HCT116 (cell line): ENCODE results near the gene PTX4. TPM values are rescaled to one million over a fixed set of nuclear protein-coding genes. Genes with fewer than 3 reads are reported as not detected.

Source experiments
- ATAC-seq: fragments of 200-7000 bp; cut with Tn5 transposase; 2 replicates; pipeline ENCODE4 v1.9.1; 2020; ENCODE audit warnings: mild to moderate bottlenecking, moderate library complexity
- BruUV-seq: library from RNA; stranded (reverse); fragments of 400-500 nt; replicated peaks from 2 replicates; lab custom pipeline; 2021; lab: Mats Ljungman, UMichigan
- CTCF ChIA-PET: fragments of 300-600 bp; sonication (Branson Sonifier 250); formaldehyde crosslinking; loops from one replicate; lab custom pipeline; 2021; ENCODE audit warnings: antibody characterized with exemption; lab: Charles Lee
- POLR2A ChIA-PET: fragments of 300-600, 350-600 bp; sonication (Branson Sonifier 250); formaldehyde crosslinking; loops from one replicate; lab custom pipeline; 2021; ENCODE audit warnings: antibody characterized with exemption; lab: Charles Lee
- RAD21 ChIA-PET, 2 experiments: fragments of 300-600 bp; sonication (Branson Sonifier 250); formaldehyde crosslinking; loops; one replicate each; lab custom pipeline; 2023; ENCODE audit warnings: low total read pairs in 2 of 2; ENCODE audit not compliant: uncharacterized antibody in 2 of 2, unreplicated experiment in 2 of 2, low non-redundant PET in 1 of 2; lab: Charles Lee
- DNase-seq: peaks from one replicate; pipeline ENCODE4 v3.0.0-alpha.2; 2010; ENCODE audit warnings: low read depth, low spot score
- H2AFZ ChIP-seq: fragments of 200-600 bp; shearing (Covaris generic), sonication (generic); 2 replicates; pipeline ENCODE4 v1.6.1; 2017; ENCODE audit warnings: low read depth, mixed run types, mixed read lengths, antibody characterized with exemption, low read length; ENCODE audit not compliant: poor library complexity, severe bottlenecking
- H3K27ac ChIP-seq: 2 replicates; pipeline ENCODE4 v1.5.1; 2012; ENCODE audit warnings: low read depth, low read length
- H3K27me3 ChIP-seq: fragments of 200-600 bp; sonication (generic); 2 replicates; pipeline ENCODE4 v1.6.1; 2016; ENCODE audit warnings: mixed run types, low read length, mixed read lengths; ENCODE audit not compliant: insufficient read depth
- H3K36me3 ChIP-seq, 2 experiments: fragments of 200-500 bp in 1 of 2; fragments of 200-600 bp in 1 of 2; sonication (Bioruptor generic) in 1 of 2; sonication (generic) in 1 of 2; 2 replicates each; pipeline versions ENCODE4 v1.5.1 to v1.6.1; 2014 to 2016; ENCODE audit warnings: low read length in 2 of 2, inconsistent platforms in 1 of 2, mixed read lengths in 1 of 2, mixed run types in 1 of 2; ENCODE audit not compliant: insufficient read depth in 2 of 2, control insufficient read depth in 1 of 2
- H3K4me1 ChIP-seq, 2 experiments: fragments of 200-600 bp in 1 of 2; sonication (generic) in 1 of 2; 2 replicates each; pipeline versions ENCODE4 v1.5.1 to v1.6.1; 2012 to 2017; ENCODE audit warnings: low read length in 2 of 2, inconsistent platforms in 1 of 2, mild to moderate bottlenecking in 1 of 2, mixed read lengths in 1 of 2, mixed run types in 1 of 2, moderate library complexity in 1 of 2; ENCODE audit not compliant: insufficient read depth in 2 of 2, control insufficient read depth in 1 of 2
- H3K4me2 ChIP-seq: fragments of 200-600 bp; sonication (generic); 2 replicates; pipeline ENCODE4 v1.6.1; 2017; ENCODE audit warnings: mixed run types, low read length, mixed read lengths
- H3K4me3 ChIP-seq, 2 experiments: fragments of 200-600 bp in 1 of 2; sonication (generic) in 1 of 2; replicated peaks in 1 of 2; 2 replicates each; pipeline ENCODE4 v1.5.1; 2011 to 2016; ENCODE audit warnings: low read length in 2 of 2, control low read depth in 1 of 2, low read depth in 1 of 2, mild to moderate bottlenecking in 1 of 2, mixed read lengths in 1 of 2, mixed run types in 1 of 2
- H3K79me2 ChIP-seq: fragments of 200-600 bp; sonication (generic); 2 replicates; pipeline ENCODE4 v1.6.1; 2017; ENCODE audit warnings: mild to moderate bottlenecking, mixed run types, low read length, moderate library complexity, mixed read lengths; ENCODE audit not compliant: insufficient read depth
- H3K9ac ChIP-seq: fragments of 200-600 bp; sonication (generic); 2 replicates; pipeline ENCODE4 v1.6.1; 2016; ENCODE audit warnings: low read length, mixed read lengths
- H3K9me2 ChIP-seq: fragments of 200-600 bp; sonication (generic), shearing (Covaris generic); 2 replicates; pipeline ENCODE4 v1.6.1; 2017; ENCODE audit warnings: mixed run types, mild to moderate bottlenecking, moderate library complexity; ENCODE audit not compliant: insufficient read depth
- H3K9me3 ChIP-seq, 2 experiments: fragments of 200-500 bp in 1 of 2; fragments of 200-600 bp in 1 of 2; sonication (Bioruptor generic) in 1 of 2; sonication (generic) in 1 of 2; 2 replicates each; pipeline ENCODE4 v1.6.1; 2014 to 2017; ENCODE audit warnings: low read length in 2 of 2, mixed read lengths in 2 of 2, inconsistent platforms in 1 of 2, low read depth in 1 of 2, mild to moderate bottlenecking in 1 of 2, mixed run types in 1 of 2, moderate library complexity in 1 of 2; ENCODE audit not compliant: control insufficient read depth in 1 of 2, insufficient read depth in 1 of 2
- H4K20me1 ChIP-seq: fragments of 200-600 bp; sonication (generic), shearing (Covaris generic); 2 replicates; pipeline ENCODE4 v1.6.1; 2017; ENCODE audit warnings: mixed run types, mild to moderate bottlenecking, moderate library complexity; ENCODE audit not compliant: insufficient read depth
- CBX3 ChIP-seq: IDR thresholded peaks from 2 replicates; pipeline ENCODE4 v1.6.1; 2012; ENCODE audit warnings: low read depth
- EGR1 ChIP-seq: IDR thresholded peaks from 2 replicates; pipeline ENCODE4 v1.6.1; 2012; ENCODE audit warnings: low read depth
- ELF1 ChIP-seq: IDR thresholded peaks from 2 replicates; pipeline ENCODE4 v1.6.1; 2012; ENCODE audit warnings: low read depth, borderline replicate concordance
- EZH2phosphoT487 ChIP-seq: fragments of 200-600 bp; IDR thresholded peaks from 2 replicates; pipeline ENCODE4 v1.6.1; 2018; ENCODE audit warnings: antibody characterized with exemption, borderline replicate concordance
- JUND ChIP-seq: IDR thresholded peaks from 2 replicates; pipeline ENCODE4 v1.6.1; 2012
- MAX ChIP-seq: IDR thresholded peaks from 2 replicates; pipeline ENCODE4 v1.6.1; 2012
- POLR2AphosphoS5 ChIP-seq: IDR thresholded peaks from 2 replicates; pipeline ENCODE4 v1.6.1; 2011; ENCODE audit warnings: mild to moderate bottlenecking, low read depth, low read length, moderate library complexity
- RAD21 ChIP-seq: IDR thresholded peaks from 2 replicates; pipeline ENCODE4 v1.6.1; 2012; ENCODE audit warnings: low read depth, mild to moderate bottlenecking
- REST ChIP-seq: IDR thresholded peaks from 2 replicates; pipeline ENCODE4 v1.6.1; 2012; ENCODE audit warnings: low read depth
- SIN3A ChIP-seq: IDR thresholded peaks from 2 replicates; pipeline ENCODE4 v1.6.1; 2012; ENCODE audit warnings: low read depth
- SP1 ChIP-seq: IDR thresholded peaks from 2 replicates; pipeline ENCODE4 v1.6.1; 2012; ENCODE audit warnings: low read depth
- TCF7L2 ChIP-seq: IDR thresholded peaks from 2 replicates; pipeline ENCODE4 v1.7.0; 2011; ENCODE audit warnings: borderline replicate concordance, inconsistent platforms; ENCODE audit not compliant: insufficient read depth, insufficient read length; ENCODE audit errors: extremely low read depth
- ZBTB33 ChIP-seq: IDR thresholded peaks from 2 replicates; pipeline ENCODE4 v1.6.1; 2011; ENCODE audit warnings: mild to moderate bottlenecking, low read length, moderate library complexity; ENCODE audit not compliant: insufficient replicate concordance; ENCODE audit errors: extremely low read depth
- ZNF274 ChIP-seq: fragments of 200-500 bp; sonication (Bioruptor generic); IDR thresholded peaks from 2 replicates; pipeline ENCODE4 v1.6.1; 2014; ENCODE audit warnings: mild to moderate bottlenecking, low read depth, low read length, inconsistent platforms
- intact Hi-C: fragments of 100-400 bp; cut with micrococcal nuclease; formaldehyde crosslinking; loops from 2 replicates; pipeline ENCODE4 v1.10.0; 2022
- total RNA-seq: library from RNA; stranded (reverse); gene quantifications from one replicate; pipeline ENCODE4 v1.2.1, GENCODE V29; 2021; ENCODE audit not compliant: unreplicated experiment

The PTX4 gene
- total RNA-seq, 1 experiment from 2014 or later = not detected

GRCh38 chr16:1457489-1458245 is 31.1 kb downstream of the PTX4 start:
- ChIA-PET CTCF (no interaction called here), POLR2A (no interaction called here), RAD21 (no interaction called here)
- ATAC-seq = no peak
- H3K4me2 ChIP-seq = no peak overlapping the region
- TF ChIP-seq ELF1 (no peak), SP1 (no peak), MAX (no peak)
- H3K4me3 ChIP-seq = no peak overlapping the region
- no peaks in the 10 kb centered on the region for H3K9me2 ChIP-seq
- no peaks in the 10 kb centered on the region for H3K9me3 ChIP-seq
- no peaks in the 10 kb centered on the region for H3K4me1 ChIP-seq
- no peak overlapping the region for H3K27ac ChIP-seq
- no peak for DNase-seq
- H3K79me2 ChIP-seq = no peaks in the 10 kb centered on the region
- BruUV-seq = no TSS peak
- intact Hi-C loops = no loop called here
- H3K36me3 ChIP-seq = no peaks in the 10 kb centered on the region; a peak in 1 of 4 replicates
- H2AFZ ChIP-seq = no peak overlapping the region
- no peak overlapping the region for H3K9ac ChIP-seq
- H4K20me1 ChIP-seq = no peaks in the 10 kb centered on the region
- H3K27me3 ChIP-seq = no peaks in the 10 kb centered on the region

- no peaks in the 10 kb centered on the region for H3K27me3 ChIP-seq
- no peak overlapping the region for H3K4me2 ChIP-seq
- DNase-seq (no peak), ATAC-seq (no peak)
- intact Hi-C loops = no loop called here
- H3K9me3 ChIP-seq = no peaks in the 10 kb centered on the region
- H3K36me3 ChIP-seq = no peaks in the 10 kb centered on the region; a peak in 1 of 4 replicates
- no TSS peak for BruUV-seq
- no peaks in the 10 kb centered on the region for H3K4me1 ChIP-seq
- ChIA-PET CTCF (no interaction called here), POLR2A (no interaction called here), RAD21 (no interaction called here)
- H3K9ac ChIP-seq = no peak overlapping the region
- H3K79me2 ChIP-seq = no peaks in the 10 kb centered on the region
- H3K27ac ChIP-seq = no peak overlapping the region
- H3K4me3 ChIP-seq = no peak overlapping the region
- no peaks in the 10 kb centered on the region for H4K20me1 ChIP-seq
- no peak overlapping the region for H2AFZ ChIP-seq
- no peaks in the 10 kb centered on the region for H3K9me2 ChIP-seq
- TF ChIP-seq TCF7L2 = no peak
- no peak for TF ChIP-seq ZNF274
- TF ChIP-seq RAD21 = no peak
- no peak for TF ChIP-seq REST
- no peak for TF ChIP-seq POLR2AphosphoS5
- no peak for TF ChIP-seq CBX3
- no peak for TF ChIP-seq SIN3A
- TF ChIP-seq MAX = no peak
- no peak for TF ChIP-seq EGR1
- TF ChIP-seq EZH2phosphoT487 = no peak
- TF ChIP-seq JUND = no peak
- no peak for TF ChIP-seq ELF1
- no peak for TF ChIP-seq ZBTB33
Observed at GRCh38 chr16:1456951-1457350, 31.8 kb downstream of the PTX4 start.
